ENCODE results near the gene SCN3A.

Gene SCN3A

GRCh38 chr2:165112789-165113188 lies 91.1 kb downstream of the SCN3A start:
- DNase-seq (ENCODE audit: low read depth, low spot score), result no peak

- no peak for DNase-seq (ENCODE audit: low read depth, low spot score)
These were observed 91.7 kb downstream of the SCN3A start for GRCh38 chr2:165112133-165112573.

GRCh38 chr2:165110394-165110793 lies 93.5 kb downstream of the SCN3A start:
- DNase-seq (ENCODE audit: low read depth, low spot score), result no peak

GRCh38 chr2:165109915-165110314 lies 93.9 kb downstream of the SCN3A start:
- no peak for DNase-seq (ENCODE audit: low read depth, low spot score)

- no peak for DNase-seq (ENCODE audit: low read depth, low spot score)
These were observed 97.9 kb downstream of the SCN3A start for GRCh38 chr2:165105926-165106325.

- no peak for DNase-seq (ENCODE audit: low read depth, low spot score)
These were observed 115.6 kb downstream of the SCN3A start for GRCh38 chr2:165087933-165088901.

GRCh38 chr2:165086337-165086736 lies 117.5 kb downstream of the SCN3A start:
- no peak for DNase-seq (ENCODE audit: low read depth, low spot score)

GRCh38 chr2:165083326-165083725 lies 120.5 kb downstream of the SCN3A start:
- DNase-seq (ENCODE audit: low read depth, low spot score), result no peak

GRCh38 chr2:165082479-165082878 lies 121.4 kb downstream of the SCN3A start:
- no peak for DNase-seq (ENCODE audit: low read depth, low spot score)

- DNase-seq (ENCODE audit: low read depth, low spot score), result no peak
These were observed 122.6 kb downstream of the SCN3A start for GRCh38 chr2:165081276-165081675.

GRCh38 chr2:165079432-165079831 lies 124.4 kb downstream of the SCN3A start:
- no peak for DNase-seq (ENCODE audit: low read depth, low spot score)

- no peak for DNase-seq (ENCODE audit: low read depth, low spot score)
These were observed 124.9 kb downstream of the SCN3A start for GRCh38 chr2:165078913-165079312.

GRCh38 chr2:165074884-165075283 lies 129.0 kb downstream of the SCN3A start:
- no peak for DNase-seq (ENCODE audit: low read depth, low spot score)

- DNase-seq (ENCODE audit: low read depth, low spot score), result no peak
These were observed 129.5 kb downstream of the SCN3A start for GRCh38 chr2:165074323-165074722.

- peak; percentile 25 for DNase-seq (ENCODE audit: low read depth, low spot score)
These were observed 133.8 kb downstream of the SCN3A start for GRCh38 chr2:165070076-165070475.

GRCh38 chr2:165069151-165069550 lies 134.7 kb downstream of the SCN3A start:
- DNase-seq (ENCODE audit: low read depth, low spot score), result no peak

GRCh38 chr2:165068487-165068757 lies 135.4 kb downstream of the SCN3A start:
- no peak for DNase-seq (ENCODE audit: low read depth, low spot score)

GRCh38 chr2:165067643-165068486 lies 136.0 kb downstream of the SCN3A start:
- peak; percentile 87 for DNase-seq (ENCODE audit: low read depth, low spot score)

- no peak for DNase-seq (ENCODE audit: low read depth, low spot score)
These were observed 139.1 kb downstream of the SCN3A start for GRCh38 chr2:165064743-165065142.

- DNase-seq (ENCODE audit: low read depth, low spot score), result no peak
These were observed 143.4 kb downstream of the SCN3A start for GRCh38 chr2:165060411-165060810.

GRCh38 chr2:165058476-165059265 lies 145.2 kb downstream of the SCN3A start:
- no peak for DNase-seq (ENCODE audit: low read depth, low spot score)

- no peak for DNase-seq (ENCODE audit: low read depth, low spot score)
These were observed 145.9 kb downstream of the SCN3A start for GRCh38 chr2:165057931-165058330.

All from iPS DF 19.7 (cell line).